ENCODE results near the gene GSG1. TPM values are rescaled to one million over a fixed set of nuclear protein-coding genes. Genes with fewer than 3 reads are reported as not detected.
"Not testable (repeated sequence)": the region's sequence is repeated elsewhere in the genome, so short reads cannot be mapped to it uniquely, and the experiment has no call there.

The GSG1 gene
- total RNA-seq, 1 donor from 2014 or later: not detected

DNA sequence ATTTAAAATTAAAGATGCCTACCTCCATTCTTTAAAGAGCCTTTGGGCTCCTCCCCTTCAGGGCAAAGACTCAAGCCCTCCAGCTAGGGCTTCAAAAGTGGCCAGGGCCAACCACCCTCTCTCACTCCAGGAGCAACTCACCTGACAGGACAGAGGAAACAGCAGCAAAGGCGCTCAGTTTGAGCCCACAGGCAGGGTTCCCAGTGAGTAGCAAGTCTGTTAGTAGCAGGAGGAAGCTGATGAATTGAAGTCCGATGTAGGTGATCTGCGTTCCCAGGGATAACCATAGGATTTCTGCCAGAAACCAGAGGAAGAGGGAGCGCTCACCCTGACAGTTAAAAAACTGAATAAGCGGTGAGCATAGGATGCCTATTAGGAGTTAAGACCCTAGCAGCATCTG, 15.7 kb downstream of the GSG1 start:
- Mint-ChIP-seq H3K27me3 (ENCODE audit: low read depth) (no peaks in the 10 kb centered on the region), H3K4me3 (ENCODE audit: unreplicated experiment) (no peak overlapping the region), H3K4me1 (ENCODE audit: low read depth) (no peaks in the 10 kb centered on the region), H3K9me3 (ENCODE audit: low read depth) (no peaks in the 10 kb centered on the region), H3K27ac (ENCODE audit: unreplicated experiment) (no peak overlapping the region), H3K36me3 (ENCODE audit: low read depth) (peaks cover 4% of the 10 kb centered on the region)
- TF ChIP-seq, protein P1, sequence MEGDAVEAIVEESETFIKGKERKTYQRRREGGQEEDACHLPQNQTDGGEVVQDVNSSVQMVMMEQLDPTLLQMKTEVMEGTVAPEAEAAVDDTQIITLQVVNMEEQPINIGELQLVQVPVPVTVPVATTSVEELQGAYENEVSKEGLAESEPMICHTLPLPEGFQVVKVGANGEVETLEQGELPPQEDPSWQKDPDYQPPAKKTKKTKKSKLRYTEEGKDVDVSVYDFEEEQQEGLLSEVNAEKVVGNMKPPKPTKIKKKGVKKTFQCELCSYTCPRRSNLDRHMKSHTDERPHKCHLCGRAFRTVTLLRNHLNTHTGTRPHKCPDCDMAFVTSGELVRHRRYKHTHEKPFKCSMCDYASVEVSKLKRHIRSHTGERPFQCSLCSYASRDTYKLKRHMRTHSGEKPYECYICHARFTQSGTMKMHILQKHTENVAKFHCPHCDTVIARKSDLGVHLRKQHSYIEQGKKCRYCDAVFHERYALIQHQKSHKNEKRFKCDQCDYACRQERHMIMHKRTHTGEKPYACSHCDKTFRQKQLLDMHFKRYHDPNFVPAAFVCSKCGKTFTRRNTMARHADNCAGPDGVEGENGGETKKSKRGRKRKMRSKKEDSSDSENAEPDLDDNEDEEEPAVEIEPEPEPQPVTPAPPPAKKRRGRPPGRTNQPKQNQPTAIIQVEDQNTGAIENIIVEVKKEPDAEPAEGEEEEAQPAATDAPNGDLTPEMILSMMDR (IDR thresholded peaks at IDR 0.05): no peak
- DNase-seq (ENCODE audit: low spot score): no peak

DNA sequence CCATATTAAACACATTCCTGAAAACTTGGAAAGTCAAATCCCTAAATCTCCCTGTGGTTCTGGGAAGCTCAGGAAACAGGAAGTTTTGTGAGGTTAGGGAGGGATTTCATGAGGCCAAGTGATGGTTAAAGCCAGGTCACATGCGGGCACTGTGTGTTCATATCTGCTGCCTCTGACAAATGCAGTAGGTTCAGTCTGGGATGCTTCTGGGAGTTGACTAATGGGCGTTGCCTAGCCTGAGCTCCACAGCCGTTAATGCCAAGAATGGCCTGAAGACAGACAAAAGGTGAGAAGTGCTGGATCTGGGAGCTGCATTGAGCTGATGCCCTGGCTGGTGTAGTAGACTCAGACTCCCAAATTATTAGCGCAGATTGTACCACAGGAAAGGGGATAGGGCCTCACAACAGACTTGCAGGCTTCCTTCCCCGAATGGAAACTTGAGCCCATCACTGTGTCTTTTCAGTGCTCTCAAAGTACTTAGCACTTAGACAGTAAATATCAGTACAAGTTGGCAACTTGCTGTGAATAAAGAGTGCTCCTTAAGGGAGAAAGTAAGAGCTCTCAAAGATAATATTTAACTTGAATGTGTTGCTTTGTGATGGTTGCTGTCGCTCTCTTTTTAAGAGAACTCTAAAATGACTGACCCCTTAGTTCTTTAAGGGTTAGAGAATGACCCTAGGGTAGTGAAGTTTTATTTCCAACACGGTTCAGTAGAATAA, 17.3 kb downstream of the GSG1 start:
- Mint-ChIP-seq H3K4me1 (ENCODE audit: low read depth) (no peaks in the 10 kb centered on the region), H3K27ac (ENCODE audit: unreplicated experiment) (no peak overlapping the region), H3K9me3 (ENCODE audit: low read depth) (no peaks in the 10 kb centered on the region), H3K4me3 (ENCODE audit: unreplicated experiment) (no peak overlapping the region), H3K36me3 (ENCODE audit: low read depth) (peaks cover 4% of the 10 kb centered on the region), H3K27me3 (ENCODE audit: low read depth) (no peaks in the 10 kb centered on the region)
- TF ChIP-seq, protein P1 (IDR thresholded peaks at IDR 0.05): no peak
- DNase-seq (ENCODE audit: low spot score): no peak

DNA sequence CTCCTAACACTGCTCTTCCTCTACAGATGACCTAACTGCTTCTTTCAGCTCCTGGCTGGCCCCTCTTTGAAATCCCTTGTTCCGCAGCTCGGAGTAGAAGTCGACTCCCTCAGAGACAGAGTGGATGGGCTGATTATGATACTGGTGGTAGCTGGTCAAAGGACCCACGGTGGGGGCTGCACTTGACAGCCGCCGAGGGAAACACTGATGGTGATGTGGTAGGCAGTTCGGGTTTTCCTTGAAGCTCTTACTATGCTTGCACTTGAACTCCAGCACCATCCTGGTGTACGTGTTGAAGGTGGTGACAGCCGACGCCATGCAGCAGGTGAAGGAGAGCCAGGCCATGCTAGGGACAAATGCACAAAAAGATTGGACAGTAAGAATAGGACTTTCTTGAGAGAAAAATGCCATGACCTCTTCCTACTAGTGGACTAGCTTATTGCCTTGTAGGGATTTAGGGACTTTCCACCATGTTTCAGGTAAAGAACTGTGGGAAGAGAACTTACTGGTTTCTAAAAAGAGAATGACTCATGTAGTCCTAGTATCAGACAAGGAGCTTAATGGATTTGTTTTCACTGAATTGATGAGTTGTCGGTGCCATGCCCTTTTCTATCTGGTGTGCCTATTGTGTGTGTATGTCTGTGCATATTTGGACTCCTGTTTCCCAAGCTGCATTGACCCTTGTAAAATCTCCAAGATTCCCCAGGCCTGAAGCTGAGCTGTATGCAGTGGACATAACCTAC, 18.4 kb downstream of the GSG1 start:
- no peaks in the 10 kb centered on the region for H3K4me1 Mint-ChIP-seq (ENCODE audit: low read depth)
- no peaks in the 10 kb centered on the region for H3K27me3 Mint-ChIP-seq (ENCODE audit: low read depth)
- no peak overlapping the region for H3K27ac Mint-ChIP-seq (ENCODE audit: unreplicated experiment)
- no peak for DNase-seq (ENCODE audit: low spot score)
- H3K9me3 Mint-ChIP-seq (ENCODE audit: low read depth): no peaks in the 10 kb centered on the region
- TF ChIP-seq, protein P1 (IDR thresholded peaks at IDR 0.05): no peak
- H3K36me3 Mint-ChIP-seq (ENCODE audit: low read depth): peaks cover 9% of the 10 kb centered on the region
- H3K4me3 Mint-ChIP-seq (ENCODE audit: unreplicated experiment): no peak overlapping the region

DNA sequence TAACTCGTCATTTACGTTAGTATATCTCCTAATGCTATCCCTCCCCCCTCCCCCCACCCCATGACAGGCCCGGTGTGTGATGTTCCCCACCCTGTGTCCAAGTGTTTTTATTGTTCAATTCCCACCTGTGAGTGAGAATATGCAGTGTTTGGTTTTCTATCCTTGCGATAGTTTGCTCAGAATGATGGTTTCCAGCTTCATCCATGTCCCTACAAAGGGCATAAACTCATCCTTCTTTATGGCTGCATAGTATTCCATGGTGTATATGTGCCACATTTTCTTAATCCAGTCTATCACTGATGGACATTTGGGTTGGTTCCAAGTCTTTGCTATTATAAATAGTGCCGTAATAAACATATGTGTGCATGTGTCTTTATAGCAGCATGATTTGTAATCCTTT, 19.8 kb downstream of the GSG1 start:
- H3K4me3 Mint-ChIP-seq (ENCODE audit: unreplicated experiment); H3K4me1 Mint-ChIP-seq (ENCODE audit: low read depth); H3K27ac Mint-ChIP-seq (ENCODE audit: unreplicated experiment); H3K27me3 Mint-ChIP-seq (ENCODE audit: low read depth); DNase-seq (ENCODE audit: low spot score); H3K9me3 Mint-ChIP-seq (ENCODE audit: low read depth): not testable (repeated sequence)
- H3K36me3 Mint-ChIP-seq (ENCODE audit: low read depth): peaks cover 12% of the 10 kb centered on the region

DNA sequence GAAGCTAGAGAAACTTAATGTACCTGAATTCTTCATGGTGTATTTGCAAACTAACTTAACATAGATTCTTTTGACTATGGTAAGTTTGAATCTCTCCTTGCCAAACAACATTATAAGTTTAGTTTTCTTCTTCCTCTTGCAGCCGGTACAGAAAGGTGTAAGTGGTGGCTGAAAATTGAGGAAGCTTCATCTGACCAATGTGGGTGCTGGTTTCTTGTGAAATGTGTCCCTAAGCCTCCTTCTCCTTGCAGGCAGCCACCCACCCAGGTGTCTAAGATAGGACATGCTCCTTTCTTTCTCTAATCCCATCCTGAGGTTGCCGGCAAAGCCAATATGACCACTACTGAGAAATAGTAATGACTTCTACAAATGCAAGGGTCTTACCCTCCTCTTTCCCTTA, 20.6 kb downstream of the GSG1 start:
- TF ChIP-seq, protein P1 (IDR thresholded peaks at IDR 0.05): no peak
- H3K4me1 Mint-ChIP-seq (ENCODE audit: low read depth): no peaks in the 10 kb centered on the region
- no peaks in the 10 kb centered on the region for H3K9me3 Mint-ChIP-seq (ENCODE audit: low read depth)
- H3K27me3 Mint-ChIP-seq (ENCODE audit: low read depth): no peaks in the 10 kb centered on the region
- no peak overlapping the region for H3K27ac Mint-ChIP-seq (ENCODE audit: unreplicated experiment)
- peaks cover 16% of the 10 kb centered on the region for H3K36me3 Mint-ChIP-seq (ENCODE audit: low read depth)
- H3K4me3 Mint-ChIP-seq (ENCODE audit: unreplicated experiment): no peak overlapping the region
- no peak for DNase-seq (ENCODE audit: low spot score)

Data from chondrocyte (in vitro differentiated cells).